Suprapubic skin (tissue), 3 donors: ENCODE results near the gene PCGF1.

Experiments used
- CTCF ChIP-seq, 2 donors: fragments of 200-600 bp in 1 of 2; fragments of 450-650 bp in 1 of 2; sonication (generic) in 1 of 2; IDR thresholded peaks; one replicate each; pipeline ENCODE4 v1.5.1; 2016 to 2019; ENCODE audit warnings: antibody characterized with exemption in 2 of 2, mild to moderate bottlenecking in 1 of 2, moderate library complexity in 1 of 2
- EP300 ChIP-seq: sonication (generic); formaldehyde crosslinking; IDR thresholded peaks from one replicate; pipeline ENCODE4 v1.6.1; 2017; ENCODE audit warnings: antibody characterized with exemption
- POLR2A ChIP-seq, 2 donors: fragments of 450-650 bp; IDR thresholded peaks; one replicate each; pipeline ENCODE4 v1.6.1; 2017; ENCODE audit warnings: antibody characterized with exemption in 2 of 2, mild to moderate bottlenecking in 2 of 2, moderate library complexity in 2 of 2

GRCh38 chr2:74526649-74527230 lies 19.2 kb upstream of the PCGF1 start:
- no peak for TF ChIP-seq CTCF (IDR thresholded peaks at IDR 0.05)
- no peak for TF ChIP-seq POLR2A (IDR thresholded peaks at IDR 0.05)
- TF ChIP-seq EP300: no peak
